ENCODE data around the gene SUSD6. TPM values are rescaled to one million over a fixed set of nuclear protein-coding genes. Genes with fewer than 3 reads are reported as not detected.

Gene SUSD6
- total RNA-seq, 1 donor from 2014 or later: 23.9 TPM

DNA sequence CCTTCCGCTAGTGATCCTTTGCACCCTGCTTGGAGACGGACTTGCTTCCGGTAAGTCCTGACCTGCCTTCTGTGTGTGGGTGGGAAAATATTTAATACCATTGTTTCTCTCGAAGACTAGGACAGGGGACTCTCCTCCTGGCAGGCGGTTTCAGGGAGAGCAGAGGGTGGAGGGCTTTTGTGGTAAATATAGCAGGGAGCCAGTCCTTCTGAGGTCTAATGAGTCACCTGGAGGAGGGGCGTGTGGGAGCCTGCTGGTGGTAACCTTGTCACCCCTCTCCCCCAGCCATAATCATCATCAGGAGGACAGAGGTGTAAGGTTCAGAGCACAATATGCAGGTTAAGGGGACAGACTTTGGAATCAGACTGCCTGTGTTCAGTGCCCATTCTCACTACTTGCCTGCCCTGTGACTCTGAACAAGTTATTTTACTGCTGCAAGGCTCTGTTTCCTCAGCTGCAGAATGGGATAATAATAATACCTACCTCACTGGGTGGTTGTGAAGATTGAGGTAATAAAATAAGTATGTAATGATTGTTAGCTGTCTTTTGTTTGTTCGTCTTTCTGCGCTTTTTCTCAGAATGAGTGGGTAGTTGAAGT is 47.4 kb downstream of the SUSD6 start:
- Histone ChIP-seq H3K4me3 (no peak overlapping the region), H3K36me3 (peaks cover 18% of the 10 kb centered on the region), H3K27me3 (ENCODE audit: low read depth) (no peaks in the 10 kb centered on the region), H3K27ac (replicated peaks) (peak overlapping the region; percentile 77), H3K9me3 (replicated peaks) (no peaks in the 10 kb centered on the region), H3K4me1 (peaks cover 90% of the 10 kb centered on the region)
- no peak for DNase-seq
- no peak for TF ChIP-seq CTCF (IDR thresholded peaks at IDR 0.05; ENCODE audit: borderline replicate concordance)
- intact Hi-C loops (cut with micrococcal nuclease): no loop called here

GRCh38 chr14:69660344-69661193 is 49.2 kb downstream of the SUSD6 start:
- TF ChIP-seq CTCF (IDR thresholded peaks at IDR 0.05; ENCODE audit: borderline replicate concordance): no peak
- H3K27ac ChIP-seq (replicated peaks): peak overlapping the region; percentile 14
- H3K4me3 ChIP-seq: no peak overlapping the region
- no peaks in the 10 kb centered on the region for H3K9me3 ChIP-seq (replicated peaks)
- DNase-seq: no peak
- intact Hi-C loops (cut with micrococcal nuclease): no loop called here
- peaks cover 18% of the 10 kb centered on the region for H3K36me3 ChIP-seq
- no peaks in the 10 kb centered on the region for H3K27me3 ChIP-seq (ENCODE audit: low read depth)
- peaks cover 90% of the 10 kb centered on the region for H3K4me1 ChIP-seq

DNA sequence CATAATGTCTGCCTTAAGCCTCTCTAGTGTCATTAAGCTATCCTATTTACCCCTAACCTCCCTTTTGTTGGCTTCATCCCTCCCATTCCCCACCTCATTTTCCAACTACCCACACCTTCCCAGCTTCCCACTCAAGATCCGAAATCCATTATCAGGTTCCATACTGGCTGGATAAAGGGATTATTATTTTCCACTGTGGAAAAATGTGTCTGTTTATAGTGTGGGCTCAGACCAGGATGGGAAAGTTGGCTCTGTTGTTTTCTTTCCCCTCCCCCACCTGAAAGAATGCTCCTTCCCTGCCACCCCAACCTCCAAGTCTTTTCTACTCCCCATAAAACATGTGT is 49.8 kb downstream of the SUSD6 start:
- no peak for DNase-seq
- TF ChIP-seq CTCF (IDR thresholded peaks at IDR 0.05; ENCODE audit: borderline replicate concordance): no peak
- H3K9me3 ChIP-seq (replicated peaks): no peaks in the 10 kb centered on the region
- peaks cover 18% of the 10 kb centered on the region for H3K36me3 ChIP-seq
- no peaks in the 10 kb centered on the region for H3K27me3 ChIP-seq (ENCODE audit: low read depth)
- H3K4me1 ChIP-seq: peaks cover 92% of the 10 kb centered on the region
- intact Hi-C loops (cut with micrococcal nuclease): no loop called here
- no peak overlapping the region for H3K4me3 ChIP-seq
- peak overlapping the region; percentile 14 for H3K27ac ChIP-seq (replicated peaks)

GRCh38 chr14:69662636-69663299 is 51.4 kb downstream of the SUSD6 start:
- DNase-seq: no peak

DNA sequence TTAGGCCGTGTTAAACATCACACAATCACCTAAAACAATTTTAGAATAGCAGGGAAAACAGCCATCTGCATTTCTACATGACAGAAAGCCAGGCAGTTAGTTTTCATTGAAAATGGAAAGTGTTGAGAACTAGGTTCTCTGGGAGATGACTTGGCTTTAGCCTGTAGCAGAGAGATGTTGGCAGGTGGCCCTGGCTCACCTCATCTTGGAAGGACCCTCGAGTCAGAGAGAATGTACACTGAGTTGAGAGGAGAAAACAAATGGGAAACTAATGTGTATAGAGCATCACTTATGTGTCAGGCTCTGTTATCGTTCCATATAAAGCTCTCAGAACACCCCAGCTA is 51.9 kb downstream of the SUSD6 start:
- H3K27me3 ChIP-seq (ENCODE audit: low read depth): no peaks in the 10 kb centered on the region
- peaks cover 98% of the 10 kb centered on the region for H3K4me1 ChIP-seq
- H3K27ac ChIP-seq (replicated peaks): peak overlapping the region; percentile 73
- H3K36me3 ChIP-seq: peaks cover 18% of the 10 kb centered on the region
- TF ChIP-seq CTCF (IDR thresholded peaks at IDR 0.05; ENCODE audit: borderline replicate concordance): no peak
- H3K9me3 ChIP-seq (replicated peaks): no peaks in the 10 kb centered on the region
- intact Hi-C loops (cut with micrococcal nuclease): no loop called here
- no peak for DNase-seq
- no peak overlapping the region for H3K4me3 ChIP-seq

More at GRCh38 chr14:69662636-69663299, 51.4 kb downstream of the SUSD6 start:
- no peaks in the 10 kb centered on the region for H3K9me3 ChIP-seq (replicated peaks)
- H3K4me3 ChIP-seq: no peak overlapping the region
- H3K4me1 ChIP-seq: peaks cover 98% of the 10 kb centered on the region
- H3K27ac ChIP-seq (replicated peaks): peak overlapping the region; percentile 73
- H3K36me3 ChIP-seq: peaks cover 18% of the 10 kb centered on the region
- no peaks in the 10 kb centered on the region for H3K27me3 ChIP-seq (ENCODE audit: low read depth)
- no peak for TF ChIP-seq CTCF (IDR thresholded peaks at IDR 0.05; ENCODE audit: borderline replicate concordance)
- intact Hi-C loops (cut with micrococcal nuclease): no loop called here

All from left ventricle myocardium inferior (tissue), 1 donor.